ENCODE data around the gene KDM7A. TPM values are rescaled to one million over a fixed set of nuclear protein-coding genes. Genes with fewer than 3 reads are reported as not detected.

Gene KDM7A
- total RNA-seq, 1 donor from 2014 or later = 13.8 TPM

- no peaks in the 10 kb centered on the region for H3K9me3 Mint-ChIP-seq
- no peak for ATAC-seq (ENCODE audit: low read depth)
- H3K27ac Mint-ChIP-seq = no peak overlapping the region
- H3K4me1 Mint-ChIP-seq = peaks cover 5% of the 10 kb centered on the region
- no peak for DNase-seq
- ChIA-PET POLR2A (no interaction called here), CTCF (no interaction called here)
- TF ChIP-seq CTCF (IDR thresholded peaks at IDR 0.05) = no peak
- H3K36me3 Mint-ChIP-seq (ENCODE audit: low read depth) = no peaks in the 10 kb centered on the region
- peaks cover 1% of the 10 kb centered on the region for H3K27me3 Mint-ChIP-seq
- intact Hi-C loops (cut with micrococcal nuclease) = no loop called here
- H3K4me3 Mint-ChIP-seq = no peak overlapping the region
These were observed 97.7 kb downstream of the KDM7A start for GRCh38 chr7:140079121-140079536.

- Mint-ChIP-seq H3K27me3 (peaks cover 1% of the 10 kb centered on the region), H3K4me1 (peaks cover 4% of the 10 kb centered on the region), H3K9me3 (no peaks in the 10 kb centered on the region), H3K4me3 (no peak overlapping the region), H3K36me3 (ENCODE audit: low read depth) (no peaks in the 10 kb centered on the region), H3K27ac (no peak overlapping the region)
- POLR2A ChIA-PET = no interaction called here
- no peak for TF ChIP-seq CTCF (IDR thresholded peaks at IDR 0.05)
- DNase-seq (no peak), ATAC-seq (ENCODE audit: low read depth) (peak; percentile 21)
- intact Hi-C loops (cut with micrococcal nuclease) = no loop called here
- CTCF ChIA-PET = no interaction called here
These were observed 98.4 kb downstream of the KDM7A start for GRCh38 chr7:140078392-140078791.

- CTCF ChIA-PET = interaction anchor here (0.6 kb wide), 1 partner anchor 543 kb away, joined by 3 read pairs; no protein-coding TSS in a partner anchor
- POLR2A ChIA-PET = no interaction called here
- no peak overlapping the region for H3K27ac Mint-ChIP-seq
These were observed 102.0 kb downstream of the KDM7A start for GRCh38 chr7:140074780-140075179.

GRCh38 chr7:140070546-140070945, 106.2 kb downstream of the KDM7A start:
- H3K4me3 Mint-ChIP-seq = no peak overlapping the region
- no peak overlapping the region for H3K27ac Mint-ChIP-seq
- no peak for TF ChIP-seq CTCF (IDR thresholded peaks at IDR 0.05)
- peaks cover 31% of the 10 kb centered on the region for H3K9me3 Mint-ChIP-seq
- ChIA-PET POLR2A (no interaction called here), CTCF (no interaction called here)
- ATAC-seq (ENCODE audit: low read depth) (no peak), DNase-seq (no peak)
- H3K4me1 Mint-ChIP-seq = no peaks in the 10 kb centered on the region
- intact Hi-C loops (cut with micrococcal nuclease) = no loop called here
- H3K27me3 Mint-ChIP-seq = peaks cover 4% of the 10 kb centered on the region
- H3K36me3 Mint-ChIP-seq (ENCODE audit: low read depth) = peaks cover 6% of the 10 kb centered on the region

More at GRCh38 chr7:140074780-140075179, 102.0 kb downstream of the KDM7A start:
- intact Hi-C loops (cut with micrococcal nuclease) = no loop called here
- peaks cover 1% of the 10 kb centered on the region for H3K27me3 Mint-ChIP-seq
- DNase-seq = no peak
- TF ChIP-seq CTCF (IDR thresholded peaks at IDR 0.05) = no peak
- H3K4me1 Mint-ChIP-seq = peaks cover 4% of the 10 kb centered on the region
- peaks cover 5% of the 10 kb centered on the region for H3K9me3 Mint-ChIP-seq
- H3K36me3 Mint-ChIP-seq (ENCODE audit: low read depth) = no peaks in the 10 kb centered on the region
- no peak overlapping the region for H3K4me3 Mint-ChIP-seq
- no peak for ATAC-seq (ENCODE audit: low read depth)

- DNase-seq = no peak
- H3K27me3 Mint-ChIP-seq = peaks cover 3% of the 10 kb centered on the region
- H3K4me1 Mint-ChIP-seq = no peaks in the 10 kb centered on the region
- intact Hi-C loops (cut with micrococcal nuclease) = loop anchor here (10.0 kb wide), 1 partner anchor 955 kb away; no protein-coding TSS in a partner anchor
- ChIA-PET CTCF (no interaction called here), POLR2A (no interaction called here)
- H3K27ac Mint-ChIP-seq = no peak overlapping the region
- ATAC-seq (ENCODE audit: low read depth) = no peak
- peaks cover 33% of the 10 kb centered on the region for H3K9me3 Mint-ChIP-seq
- peaks cover 6% of the 10 kb centered on the region for H3K36me3 Mint-ChIP-seq (ENCODE audit: low read depth)
- no peak for TF ChIP-seq CTCF (IDR thresholded peaks at IDR 0.05)
- H3K4me3 Mint-ChIP-seq = no peak overlapping the region
These were observed 107.4 kb downstream of the KDM7A start for GRCh38 chr7:140069298-140069949.
